Activated T-helper 2 cell treated with anti-CD3 and anti-CD28 coated beads, Interferon-gamma antibody, Interleukin-2, Interleukin-4, amounts not matched to agents 10 μg/mL and 5 μg/mL and 100 μg/mL, durations not matched to agents 14 hours and 24 hours and 36 hours (primary cell): ENCODE measurements around the gene CABYR. TPM values are rescaled to one million over a fixed set of nuclear protein-coding genes. Genes with fewer than 3 reads are reported as not detected.

Experiments used
- DNase-seq: peaks from one replicate; pipeline ENCODE4 v3.0.0; 2021; ENCODE audit warnings: low spot score
- H3K27ac Mint-ChIP-seq: one replicate; pipeline ENCODE4 v1.8.0; 2021; ENCODE audit warnings: mixed read lengths
- H3K27me3 Mint-ChIP-seq: one replicate; pipeline ENCODE4 v1.8.0; 2021; ENCODE audit warnings: low read depth, mixed read lengths
- H3K36me3 Mint-ChIP-seq: one replicate; pipeline ENCODE4 v1.8.0; 2021; ENCODE audit warnings: low read depth, mixed read lengths
- H3K4me1 Mint-ChIP-seq: one replicate; pipeline ENCODE4 v1.8.0; 2021; ENCODE audit warnings: low read depth, mixed read lengths
- H3K4me3 Mint-ChIP-seq: one replicate; pipeline ENCODE4 v1.8.0; 2021; ENCODE audit warnings: low read depth, mild to moderate bottlenecking, moderate library complexity, mixed read lengths
- H3K9me3 Mint-ChIP-seq: one replicate; pipeline ENCODE4 v1.8.0; 2021; ENCODE audit warnings: mixed read lengths
- intact Hi-C: fragments of 100-400 bp; cut with micrococcal nuclease; formaldehyde crosslinking; loops from one replicate; pipeline ENCODE4 v1.15.1; 2023
- total RNA-seq: library from RNA; stranded (reverse); gene quantifications from 2 replicates; pipeline ENCODE4 v1.2.3, GENCODE V29; 2022

The CABYR gene
- total RNA-seq, 1 donor from 2014 or later, result 0.16 TPM

DNA sequence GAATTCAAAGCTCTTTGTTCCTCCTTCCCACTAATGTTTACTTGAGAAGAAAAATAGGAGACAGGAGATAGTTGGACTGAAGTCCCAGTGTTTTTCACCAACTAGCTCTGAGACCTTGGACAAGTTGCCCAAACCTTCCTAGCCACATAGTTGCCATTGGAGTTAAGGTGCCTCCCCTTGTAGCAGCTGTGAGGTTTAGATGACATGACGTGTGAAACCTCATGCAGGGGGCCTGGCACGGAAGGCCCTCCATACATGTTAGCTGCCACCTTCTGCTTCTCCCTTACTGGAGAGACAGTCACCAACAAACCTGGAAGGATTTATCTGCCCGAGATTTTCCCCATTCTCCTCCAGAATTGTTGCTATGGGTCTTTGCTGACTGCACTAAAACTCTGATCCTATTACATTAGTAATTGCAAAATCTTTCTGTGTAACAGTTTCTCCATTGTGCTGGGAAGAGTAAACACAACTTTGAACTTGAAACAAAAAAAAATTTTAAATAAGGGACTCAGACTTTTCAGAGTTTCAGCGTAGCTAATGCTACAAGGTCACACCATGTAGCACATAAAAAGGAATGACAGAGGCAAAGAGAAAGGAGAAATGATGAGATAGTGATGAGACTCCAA is 23.8 kb upstream of the CABYR start:
- DNase-seq, result no peak
- Mint-ChIP-seq H3K36me3 (peaks cover 53% of the 10 kb centered on the region), H3K27me3 (no peaks in the 10 kb centered on the region), H3K4me3 (no peak overlapping the region), H3K4me1 (peaks cover 14% of the 10 kb centered on the region), H3K9me3 (no peaks in the 10 kb centered on the region), H3K27ac (no peak overlapping the region)
- intact Hi-C loops, result loop anchor here (5.0 to 10.0 kb wide), 5 partner anchors 33 to 303 kb away; no protein-coding TSS in a partner anchor

DNA sequence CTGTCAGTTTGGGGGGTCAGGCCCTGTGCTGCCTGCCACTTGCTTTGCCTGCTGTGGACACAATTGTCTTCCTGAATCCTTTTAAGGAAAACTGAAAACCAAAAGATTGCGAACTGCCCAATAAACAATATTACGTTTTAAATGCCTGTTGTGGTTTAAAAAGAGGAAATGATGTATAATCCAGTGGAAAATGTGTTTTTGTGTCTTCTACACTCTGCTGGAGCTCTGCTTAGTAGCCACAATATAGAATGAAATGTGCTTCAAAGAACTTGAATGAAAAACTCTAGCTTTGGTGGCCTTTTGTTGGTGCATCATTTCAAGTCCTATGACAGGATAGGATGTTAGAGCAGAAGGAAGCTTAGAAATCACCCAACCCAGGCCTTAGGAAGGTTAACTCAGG is 23.2 kb upstream of the CABYR start:
- intact Hi-C loops, result loop anchor here (5.0 to 10.0 kb wide), 5 partner anchors 33 to 303 kb away; no protein-coding TSS in a partner anchor
- Mint-ChIP-seq H3K9me3 (no peaks in the 10 kb centered on the region), H3K4me3 (no peak overlapping the region), H3K27ac (no peak overlapping the region), H3K4me1 (peaks cover 14% of the 10 kb centered on the region), H3K27me3 (no peaks in the 10 kb centered on the region), H3K36me3 (peaks cover 56% of the 10 kb centered on the region)
- no peak for DNase-seq

GRCh38 chr18:24118750-24119577 is 19.9 kb upstream of the CABYR start:
- H3K27ac Mint-ChIP-seq, result no peak overlapping the region
- H3K9me3 Mint-ChIP-seq, result no peaks in the 10 kb centered on the region
- H3K27me3 Mint-ChIP-seq, result no peaks in the 10 kb centered on the region
- peak; percentile 62 for DNase-seq
- H3K4me1 Mint-ChIP-seq, result peaks cover 14% of the 10 kb centered on the region
- intact Hi-C loops, result loop anchor here (1.0 to 10.0 kb wide), 8 partner anchors 37 to 497 kb away; partner anchors contain the start of gene TTC39C
- H3K4me3 Mint-ChIP-seq, result no peak overlapping the region
- peaks cover 66% of the 10 kb centered on the region for H3K36me3 Mint-ChIP-seq

DNA sequence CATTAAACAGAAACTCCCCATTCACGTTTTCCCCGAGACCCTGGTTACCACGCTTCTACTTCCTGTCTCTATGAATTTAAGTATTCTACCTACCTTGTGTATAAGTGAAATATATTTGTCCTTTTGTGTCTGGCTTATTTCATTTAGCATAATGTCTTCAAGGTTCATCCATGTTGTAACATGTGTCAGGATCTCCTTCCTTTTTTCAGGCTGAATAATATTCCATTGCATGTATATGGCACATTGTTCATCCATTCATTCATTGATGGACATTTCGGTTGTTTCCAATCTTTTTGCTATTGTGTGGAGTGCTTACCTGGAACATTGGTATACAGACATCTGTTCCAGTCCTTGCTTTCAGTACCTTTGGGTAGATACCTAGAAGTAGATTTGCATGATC is 18.2 kb upstream of the CABYR start:
- H3K4me3 Mint-ChIP-seq, result no peak overlapping the region
- H3K27ac Mint-ChIP-seq, result no peak overlapping the region
- no peaks in the 10 kb centered on the region for H3K27me3 Mint-ChIP-seq
- no peaks in the 10 kb centered on the region for H3K9me3 Mint-ChIP-seq
- peaks cover 5% of the 10 kb centered on the region for H3K4me1 Mint-ChIP-seq
- H3K36me3 Mint-ChIP-seq, result peaks cover 65% of the 10 kb centered on the region
- no peak for DNase-seq
- intact Hi-C loops, result no loop called here

GRCh38 chr18:24121625-24122024 is 17.2 kb upstream of the CABYR start:
- Mint-ChIP-seq H3K4me3 (no peak overlapping the region), H3K4me1 (no peaks in the 10 kb centered on the region), H3K27ac (no peak overlapping the region), H3K9me3 (no peaks in the 10 kb centered on the region), H3K27me3 (no peaks in the 10 kb centered on the region), H3K36me3 (peaks cover 61% of the 10 kb centered on the region)
- DNase-seq, result no peak
- intact Hi-C loops, result no loop called here

DNA sequence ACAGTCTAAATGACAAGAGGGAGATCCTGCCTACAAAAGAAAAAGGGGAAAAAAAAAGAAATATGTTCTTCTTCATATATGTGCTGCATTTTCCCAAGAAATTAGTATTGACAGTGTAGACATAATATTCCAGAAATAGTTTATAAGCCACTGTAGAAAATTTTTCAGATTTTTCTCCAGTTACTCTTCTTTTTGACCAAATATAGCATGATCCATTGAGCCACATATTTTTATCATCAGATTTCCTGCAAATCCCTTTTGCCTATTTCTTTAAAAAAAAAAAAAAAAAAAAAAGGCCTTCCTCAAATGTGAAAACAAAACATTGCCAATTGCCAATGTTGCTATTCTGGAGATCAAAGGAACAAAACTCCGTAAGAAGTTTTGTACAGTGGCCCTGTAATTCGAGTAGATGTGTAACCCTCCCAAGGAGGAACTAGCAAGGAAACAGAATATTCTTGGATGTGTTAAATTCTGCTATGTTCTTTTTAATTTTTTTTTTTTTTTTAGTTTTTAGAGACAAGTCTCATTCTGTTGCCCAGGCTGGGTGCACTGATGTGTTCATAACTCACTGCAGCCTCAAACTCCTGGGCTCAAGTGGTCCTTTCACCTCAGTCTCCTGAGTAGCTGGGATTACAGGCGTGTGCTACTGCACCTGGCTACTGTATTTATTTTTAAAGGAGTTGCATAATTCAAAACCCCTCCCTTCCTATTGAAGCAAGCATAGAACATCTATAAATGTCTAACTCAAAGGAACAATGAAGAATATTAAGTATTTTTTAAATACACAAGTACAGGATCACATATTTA is 12.5 kb upstream of the CABYR start:
- Mint-ChIP-seq H3K4me3 (no peak overlapping the region), H3K9me3 (no peaks in the 10 kb centered on the region), H3K4me1 (no peaks in the 10 kb centered on the region), H3K27ac (no peak overlapping the region), H3K27me3 (no peaks in the 10 kb centered on the region), H3K36me3 (peaks cover 53% of the 10 kb centered on the region)
- no peak for DNase-seq
- intact Hi-C loops, result no loop called here

GRCh38 chr18:24127735-24128134 is 11.1 kb upstream of the CABYR start:
- Mint-ChIP-seq H3K36me3 (peaks cover 58% of the 10 kb centered on the region), H3K27ac (no peak overlapping the region), H3K27me3 (no peaks in the 10 kb centered on the region), H3K4me3 (no peak overlapping the region), H3K9me3 (no peaks in the 10 kb centered on the region), H3K4me1 (no peaks in the 10 kb centered on the region)
- intact Hi-C loops, result no loop called here
- no peak for DNase-seq

GRCh38 chr18:24128700-24129099 is 10.2 kb upstream of the CABYR start:
- H3K27me3 Mint-ChIP-seq, result no peaks in the 10 kb centered on the region
- DNase-seq, result no peak
- H3K27ac Mint-ChIP-seq, result no peak overlapping the region
- no peaks in the 10 kb centered on the region for H3K9me3 Mint-ChIP-seq
- peaks cover 57% of the 10 kb centered on the region for H3K36me3 Mint-ChIP-seq
- intact Hi-C loops, result no loop called here
- H3K4me1 Mint-ChIP-seq, result no peaks in the 10 kb centered on the region
- H3K4me3 Mint-ChIP-seq, result no peak overlapping the region

- Mint-ChIP-seq H3K27me3 (no peaks in the 10 kb centered on the region), H3K4me1 (no peaks in the 10 kb centered on the region), H3K36me3 (peaks cover 51% of the 10 kb centered on the region), H3K4me3 (no peak overlapping the region), H3K27ac (no peak overlapping the region), H3K9me3 (no peaks in the 10 kb centered on the region)
- intact Hi-C loops, result no loop called here
- no peak for DNase-seq
Observed at GRCh38 chr18:24130494-24130893, 8.4 kb upstream of the CABYR start.

DNA sequence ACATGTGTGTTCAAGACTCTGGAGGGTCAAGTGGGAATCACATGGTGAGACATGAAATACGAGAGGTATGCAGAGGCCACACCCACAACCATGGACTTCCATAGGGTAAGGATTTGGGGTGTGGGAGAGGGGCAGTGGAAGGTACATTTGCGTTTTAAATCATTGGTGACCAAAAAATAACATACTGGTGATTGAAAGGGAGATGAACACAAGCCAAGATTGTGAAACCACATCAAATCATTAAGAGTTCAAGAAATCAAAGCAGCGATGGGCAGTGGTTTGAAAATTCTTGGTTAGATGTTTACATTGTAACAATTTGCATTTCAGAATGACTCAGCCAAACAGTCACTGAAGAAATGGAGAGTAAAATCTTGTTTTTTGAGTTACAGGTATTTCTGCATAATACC is 1.9 kb upstream of the CABYR start:
- Mint-ChIP-seq H3K4me3 (no peak overlapping the region), H3K27me3 (peaks cover 23% of the 10 kb centered on the region), H3K9me3 (no peaks in the 10 kb centered on the region), H3K27ac (no peak overlapping the region), H3K36me3 (peaks cover 18% of the 10 kb centered on the region), H3K4me1 (peaks cover 18% of the 10 kb centered on the region)
- intact Hi-C loops, result loop anchor here (5.0 kb wide), 1 partner anchor 310 kb away; no protein-coding TSS in a partner anchor
- no peak for DNase-seq

- intact Hi-C loops, result loop anchor here (5.0 kb wide), 1 partner anchor 311 kb away; no protein-coding TSS in a partner anchor
- Mint-ChIP-seq H3K27ac (no peak overlapping the region), H3K4me3 (peak overlapping the region; percentile 84), H3K9me3 (no peaks in the 10 kb centered on the region), H3K4me1 (peaks cover 18% of the 10 kb centered on the region), H3K36me3 (peaks cover 9% of the 10 kb centered on the region), H3K27me3 (peaks cover 23% of the 10 kb centered on the region)
- no peak for DNase-seq
Observed at GRCh38 chr18:24138409-24138788, 463 bp upstream of the CABYR start.

DNA sequence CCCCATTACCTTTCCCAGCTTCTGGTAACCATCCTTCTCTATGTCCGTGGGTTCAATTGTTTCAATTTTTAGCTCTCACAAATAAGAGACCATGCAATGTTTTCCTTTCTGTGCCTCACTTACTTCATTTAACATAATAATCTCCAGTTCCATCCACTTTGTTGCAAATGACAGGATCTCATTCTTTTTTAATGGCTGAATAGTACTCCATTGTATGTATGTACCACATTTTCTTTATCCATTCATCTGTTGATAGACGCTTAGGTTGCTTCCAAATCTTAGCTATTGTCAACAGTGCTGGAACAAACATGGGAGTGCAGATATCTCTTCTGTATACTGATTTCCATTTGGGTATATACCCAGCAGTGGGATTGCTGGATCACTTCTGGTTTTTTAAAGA is 1.8 kb downstream of the CABYR start:
- Mint-ChIP-seq H3K27me3 (peaks cover 39% of the 10 kb centered on the region), H3K36me3 (no peaks in the 10 kb centered on the region), H3K27ac (no peak overlapping the region), H3K9me3 (no peaks in the 10 kb centered on the region), H3K4me3 (no peak overlapping the region), H3K4me1 (peaks cover 18% of the 10 kb centered on the region)
- intact Hi-C loops, result no loop called here
- no peak for DNase-seq
